GM23248 (cell line): ENCODE data around the gene FURIN.

Experiments used
- EZH2 ChIP-seq: fragments of 200-600 bp; sonication (generic); IDR thresholded peaks from 2 replicates; pipeline ENCODE4 v1.6.1; 2018; ENCODE audit warnings: antibody characterized with exemption, mild to moderate bottlenecking; ENCODE audit not compliant: insufficient read depth, poor library complexity, severe bottlenecking
- EZH2phosphoT487 ChIP-seq: fragments of 200-600 bp; sonication (generic); IDR thresholded peaks from 2 replicates; pipeline ENCODE4 v1.6.1; 2018; ENCODE audit warnings: antibody characterized with exemption, moderate library complexity, mild to moderate bottlenecking, low read depth; ENCODE audit not compliant: insufficient read depth

DNA sequence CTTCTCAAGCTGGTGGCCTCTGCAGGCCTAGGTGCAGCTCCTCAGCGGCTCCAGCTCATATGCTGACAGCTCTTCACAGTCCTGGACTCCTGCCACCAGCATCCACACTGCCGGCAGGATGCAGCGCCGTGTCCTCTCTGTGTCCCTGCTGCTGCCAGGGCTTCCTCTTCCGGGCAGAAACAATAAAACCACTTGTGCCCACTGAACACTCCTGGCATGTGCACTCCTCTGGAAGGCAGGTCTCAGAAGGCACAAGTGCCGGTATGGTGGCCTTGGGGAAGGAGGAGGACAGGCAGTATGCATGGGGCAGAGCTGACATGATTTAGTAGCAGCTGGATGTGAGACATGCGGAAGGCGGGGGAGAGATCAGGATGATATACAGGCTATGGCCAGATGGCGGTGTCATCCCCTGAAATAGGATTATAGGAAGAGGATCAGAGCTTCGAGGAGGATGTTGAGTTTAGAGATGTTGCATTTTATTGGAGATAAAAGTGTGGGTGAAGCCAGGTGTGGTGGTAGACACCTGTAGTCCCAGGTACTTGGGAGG lies 27.3 kb downstream of the FURIN start:
- TF ChIP-seq EZH2 = no peak
- no peak for TF ChIP-seq EZH2phosphoT487
